Adrenal gland (tissue), 12 donors: Measurements from ENCODE around the gene TOGARAM2. TPM values are rescaled to one million over a fixed set of nuclear protein-coding genes. Genes with fewer than 3 reads are reported as not detected.

ENCODE experiments used
- DNase-seq, 7 donors: peaks; one replicate each; pipeline ENCODE4 v3.0.0-alpha.2; 2019 to 2020
- H3K27ac ChIP-seq, 5 donors: fragments of 200-600 bp; sonication (generic) in 4 of 5; 1 replicate in 3 of 5; 2 replicates in 2 of 5; pipeline versions ENCODE4 v1.5.1 to v1.8.0; 2016 to 2020; ENCODE audit warnings: mild to moderate bottlenecking in 1 of 5
- H3K27me3 ChIP-seq: fragments of 200-600 bp; 2 replicates; pipeline ENCODE4 v1.8.0; 2021
- H3K36me3 ChIP-seq, 2 donors: fragments of 200-600 bp; replicated peaks in 1 of 2; 1 replicate in 1 of 2; 2 replicates in 1 of 2; pipeline versions ENCODE4 v1.5.1 to v1.8.0; 2018 to 2022
- H3K4me1 ChIP-seq, 2 donors: fragments of 200-600 bp; replicated peaks in 1 of 2; 1 replicate in 1 of 2; 2 replicates in 1 of 2; pipeline versions ENCODE4 v1.5.1 to v1.8.0; 2018 to 2021
- H3K4me3 ChIP-seq, 4 donors: fragments of 200-600 bp; sonication (generic) in 3 of 4; one replicate each; pipeline ENCODE4 v1.5.1; 2016 to 2018
- H3K9me3 ChIP-seq, 3 donors: fragments of 200-600 bp; sonication (generic) in 1 of 3; replicated peaks in 1 of 3; 1 replicate in 2 of 3; 2 replicates in 1 of 3; pipeline versions ENCODE4 v1.5.1 to v1.8.0; 2016 to 2021
- CTCF ChIP-seq, 6 experiments: fragments of 450-650 bp in 4 of 6; fragments of 200-600 bp in 2 of 6; sonication (generic) in 1 of 6; IDR thresholded peaks; 1 replicate in 5 of 6; 2 replicates in 1 of 6; pipeline versions ENCODE4 v1.5.1 to v1.8.0; 2016 to 2021; ENCODE audit warnings: antibody characterized with exemption in 6 of 6, mild to moderate bottlenecking in 2 of 6, moderate library complexity in 1 of 6
- POLR2A ChIP-seq, 2 donors: fragments of 450-650 bp; IDR thresholded peaks; one replicate each; pipeline ENCODE4 v1.6.1; 2017; ENCODE audit warnings: antibody characterized with exemption in 2 of 2, mild to moderate bottlenecking in 2 of 2, moderate library complexity in 1 of 2
- WGBS, 4 donors: extraction: QIAGEN DNeasy Blood & Tissue Kit in 2 of 4; methylation state at CpG; one replicate each; pipeline versions ENCODE4 v1.1.5 to v1.1.7; 2013 to 2017; 5-methylcytosine and 5-hydroxymethylcytosine counted together
- intact Hi-C, 2 donors: fragments of 100-400 bp; cut with DNase I; formaldehyde crosslinking; loops; one replicate each; pipeline versions ENCODE4 v1.14.1 to v1.15.0; 2022 to 2023
- polyA plus RNA-seq, 3 donors: library from polyadenylated mRNA; stranded (reverse); fragments of 200-250 nt in 2 of 3; fragments of 350-450 nt in 1 of 3; fragmentation: Illumina TruSeq in 1 of 3; extraction: RNeasy Lipid Tissue Mini Kit (QIAGEN cat#74804) in 1 of 3; gene quantifications; one replicate each; pipeline ENCODE4 v1.2.3, GENCODE V29; 2013 to 2014
- total RNA-seq, 9 donors: library from RNA; depleted of rRNA in 4 of 9; stranded (reverse); fragments of >200 nt in 4 of 9; fragments of 120-200 nt in 1 of 9; fragmentation: NEBNext Ultra II Directional in 1 of 9; extraction: Animal tissue kit (Norgen Biotek cat#: 25700) in 1 of 9; gene quantifications; one replicate each; pipeline versions ENCODE4 v1.1.0 to v1.2.4, GENCODE V29; 2013 to 2023
- donor health status: healthy with polysubstance abuse.
- donor health status: Bipolar disorder and iron deficiency.
- donor health status: DM: yes; HTN: yes; CAD: no.
- donor health status: DM: no; HTN: no; CAD: no.
- donor health status: DM: no; HTN: no; CAD: no.
- donor health status: DM: yes; HTN: yes; CAD: no.

TOGARAM2 gene
- total and polyA plus RNA-seq, 12 donors, result under 0.01 to 26.4 (median 1.1) TPM

- Histone ChIP-seq H3K4me3 (no peak overlapping the region), H3K4me1 (no peaks in the 10 kb centered on the region), H3K36me3 (no peaks in the 10 kb centered on the region), H3K27ac (no peak overlapping the region), H3K9me3 (no peaks in the 10 kb centered on the region), H3K27me3 (no peaks in the 10 kb centered on the region)
- intact Hi-C loops, result no loop called here
- peak in 1 of 7 donors; percentile 76 for DNase-seq
- WGBS, 4 donors, result 67 to 70% (median 69%) methylated on average over 14 of the region's 14 CpGs
- TF ChIP-seq POLR2A (IDR thresholded peaks at IDR 0.05) (no peak), CTCF (IDR thresholded peaks at IDR 0.05) (no peak)
Measured at GRCh38 chr2:29075894-29076705, 95.0 kb downstream of the TOGARAM2 start.

- 88 to 97% (median 95%) methylated on average over 6 to 7 of the region's 7 CpGs for WGBS, 4 donors
- TF ChIP-seq CTCF (IDR thresholded peaks at IDR 0.05), result no peak
- no peak for TF ChIP-seq POLR2A (IDR thresholded peaks at IDR 0.05)
- H3K4me3 ChIP-seq, result no peak overlapping the region
- no peaks in the 10 kb centered on the region for H3K9me3 ChIP-seq
- intact Hi-C loops, result no loop called here
- no peaks in the 10 kb centered on the region for H3K27me3 ChIP-seq
- no peak overlapping the region for H3K27ac ChIP-seq
- DNase-seq, result peak in 1 of 7 donors; percentile 24
- no peaks in the 10 kb centered on the region for H3K4me1 ChIP-seq
- no peaks in the 10 kb centered on the region for H3K36me3 ChIP-seq
Measured at GRCh38 chr2:29079887-29080286, 98.8 kb downstream of the TOGARAM2 start.

- DNase-seq, result peak in 1 of 7 donors; percentile 35
- Histone ChIP-seq H3K4me3 (no peak overlapping the region), H3K4me1 (no peaks in the 10 kb centered on the region), H3K36me3 (no peaks in the 10 kb centered on the region), H3K27ac (peak overlapping the region in 1 of 5 donors; percentile 65), H3K27me3 (no peaks in the 10 kb centered on the region), H3K9me3 (no peaks in the 10 kb centered on the region)
- WGBS, 4 donors, result 80 to 84% (median 83%) methylated on average over 7 to 12 of the region's 12 CpGs
- intact Hi-C loops, result no loop called here
- no peak for TF ChIP-seq POLR2A (IDR thresholded peaks at IDR 0.05)
- no peak for TF ChIP-seq CTCF (IDR thresholded peaks at IDR 0.05)
Measured at GRCh38 chr2:29080886-29081743, 100.0 kb downstream of the TOGARAM2 start.

GRCh38 chr2:29082804-29083495, 101.9 kb downstream of the TOGARAM2 start:
- H3K4me1 ChIP-seq, result no peaks in the 10 kb centered on the region
- no peaks in the 10 kb centered on the region for H3K27me3 ChIP-seq
- peak in 1 of 7 donors; percentile 5 for DNase-seq
- intact Hi-C loops, result no loop called here
- 73 to 87% (median 79%) methylated on average over 5 of the region's 5 CpGs for WGBS, 4 donors
- no peak for TF ChIP-seq CTCF (IDR thresholded peaks at IDR 0.05)
- no peak for TF ChIP-seq POLR2A (IDR thresholded peaks at IDR 0.05)
- no peaks in the 10 kb centered on the region for H3K9me3 ChIP-seq
- H3K27ac ChIP-seq, result no peak overlapping the region
- no peaks in the 10 kb centered on the region for H3K36me3 ChIP-seq
- no peak overlapping the region for H3K4me3 ChIP-seq
